IPS DF 4.7 (cell line): ENCODE measurements around the gene REC8.
A peak's percentile ranks its signal among the peaks of the same experiment; 100 is the strongest.

Experiments
- DNase-seq: peaks from one replicate; pipeline ENCODE4 v3.0.0-alpha.2; 2013; ENCODE audit warnings: low spot score; ENCODE audit errors: extremely low read depth

Gene REC8

DNA sequence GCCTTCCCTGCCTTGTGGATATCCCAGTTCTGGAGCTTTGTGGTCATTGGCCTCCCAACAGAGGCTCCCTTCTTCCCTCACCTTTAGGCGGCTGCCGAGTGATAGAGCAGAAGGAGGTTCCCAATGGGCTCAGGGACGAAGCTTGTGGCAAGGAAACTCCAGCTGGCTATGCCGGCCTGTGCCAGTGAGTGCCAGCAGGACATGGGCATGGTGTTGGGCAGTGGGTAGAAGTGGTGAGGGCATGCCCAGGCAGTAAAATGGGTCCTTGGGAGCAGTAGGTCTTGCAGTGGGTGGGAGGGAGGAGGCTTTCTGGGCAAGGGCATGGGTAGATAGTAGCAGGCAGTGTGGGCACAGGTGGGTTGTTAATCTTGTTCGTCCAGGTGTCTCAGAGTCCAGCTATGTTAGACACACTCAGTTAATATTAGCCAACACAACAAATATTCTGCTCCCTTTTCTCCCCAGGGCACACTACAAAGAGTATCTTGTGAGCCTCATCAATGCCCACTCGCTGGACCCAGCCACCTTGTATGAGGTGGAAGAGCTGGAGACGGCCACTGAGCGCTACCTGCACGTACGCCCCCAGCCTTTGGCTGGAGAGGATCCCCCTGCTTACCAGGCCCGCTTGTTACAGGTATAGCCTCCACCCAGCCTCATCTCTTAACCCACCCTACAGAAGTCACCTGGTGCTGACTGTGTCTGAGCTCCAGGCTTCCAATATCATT is 11.9 kb upstream of the REC8 start:
- no peak for DNase-seq

- DNase-seq: no peak
Measured at GRCh38 chr14:24160499-24160849, 11.4 kb upstream of the REC8 start.

GRCh38 chr14:24160850-24161804 is 10.8 kb upstream of the REC8 start, which contains the start of gene IRF9:
Gene IRF9 (plus strand): TSS chr14:24161265. CDS start chr14:24162145, 880 bp downstream.
- peak; percentile 92 for DNase-seq

- DNase-seq: no peak
Measured at GRCh38 chr14:24162093-24162492, 9.8 kb upstream of the REC8 start.

GRCh38 chr14:24164518-24164991 is 7.3 kb upstream of the REC8 start:
- DNase-seq: no peak

- DNase-seq: no peak
Measured at GRCh38 chr14:24165785-24166184, 6.1 kb upstream of the REC8 start.

GRCh38 chr14:24167469-24168114 is 4.3 kb upstream of the REC8 start:
- no peak for DNase-seq

DNA sequence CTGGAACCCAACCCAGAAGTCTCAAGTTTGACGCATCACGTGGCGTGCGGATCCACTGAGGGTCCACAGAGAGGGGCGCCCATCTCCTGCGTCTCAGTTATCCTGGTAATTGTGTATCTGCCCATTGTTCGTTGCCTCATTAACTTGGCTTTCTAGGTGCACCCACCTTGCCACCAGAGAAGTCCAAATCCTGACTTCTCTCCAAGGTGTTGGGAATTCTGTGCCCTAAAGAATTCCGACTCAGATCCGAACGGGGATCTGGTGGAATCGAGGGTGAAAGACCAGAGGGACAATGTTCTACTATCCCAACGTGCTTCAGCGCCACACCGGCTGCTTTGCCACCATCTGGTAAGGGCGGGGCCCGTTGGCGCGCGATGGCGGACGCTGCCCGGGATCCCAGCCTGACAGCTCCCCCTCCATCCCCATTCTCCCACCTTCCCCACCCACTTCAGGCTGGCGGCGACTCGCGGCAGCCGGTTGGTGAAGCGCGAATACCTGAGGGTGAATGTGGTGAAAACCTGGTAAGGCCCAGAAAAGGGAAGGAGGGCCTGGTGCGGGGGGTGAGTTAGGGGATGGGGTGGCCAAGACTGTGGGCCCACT is 481 bp downstream of the REC8 start:
- DNase-seq: no peak

GRCh38 chr14:24172871-24173281 is 996 bp downstream of the REC8 start:
- no peak for DNase-seq

- no peak for DNase-seq
Measured at GRCh38 chr14:24176599-24176998, 4.7 kb downstream of the REC8 start.

DNA sequence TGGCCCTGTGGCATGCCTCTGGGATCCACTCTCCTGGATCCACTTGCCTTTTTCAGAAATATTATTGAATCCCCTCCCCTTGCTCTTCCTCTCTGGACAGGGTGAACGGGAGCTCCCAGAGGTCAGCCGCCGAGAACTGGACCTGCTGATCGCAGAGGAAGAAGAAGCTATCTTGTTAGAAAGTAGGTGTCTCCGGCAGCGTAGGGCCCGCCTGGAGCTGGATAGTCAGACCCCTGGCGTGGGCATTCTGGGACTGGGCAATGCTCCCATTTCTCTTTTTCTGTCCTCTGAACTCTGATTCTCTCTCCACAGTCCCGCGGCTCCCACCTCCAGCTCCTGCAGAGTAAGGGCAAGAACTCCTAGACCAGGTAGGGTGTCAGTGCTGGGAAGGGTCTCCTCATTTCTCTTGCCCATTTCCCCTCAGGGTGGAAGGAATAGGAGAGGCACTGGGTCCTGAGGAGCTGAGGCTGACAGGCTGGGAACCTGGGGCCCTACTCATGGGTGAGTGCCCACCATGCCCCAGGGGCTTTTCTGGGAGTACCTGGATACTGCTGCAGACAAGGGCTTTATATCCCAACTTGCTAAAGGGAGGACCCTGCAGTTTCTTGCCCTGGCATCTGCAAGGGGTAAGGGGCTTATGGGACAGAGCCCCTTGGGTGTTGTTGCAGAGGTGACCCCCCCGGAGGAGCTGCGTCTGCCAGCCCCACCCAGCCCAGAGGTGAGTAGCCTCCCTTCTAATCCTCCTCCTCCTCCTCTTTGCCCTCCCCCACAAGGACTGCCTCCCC is 5.4 kb downstream of the REC8 start:
- no peak for DNase-seq

- no peak for DNase-seq
Measured at GRCh38 chr14:24177891-24178290, 6.0 kb downstream of the REC8 start.

DNA sequence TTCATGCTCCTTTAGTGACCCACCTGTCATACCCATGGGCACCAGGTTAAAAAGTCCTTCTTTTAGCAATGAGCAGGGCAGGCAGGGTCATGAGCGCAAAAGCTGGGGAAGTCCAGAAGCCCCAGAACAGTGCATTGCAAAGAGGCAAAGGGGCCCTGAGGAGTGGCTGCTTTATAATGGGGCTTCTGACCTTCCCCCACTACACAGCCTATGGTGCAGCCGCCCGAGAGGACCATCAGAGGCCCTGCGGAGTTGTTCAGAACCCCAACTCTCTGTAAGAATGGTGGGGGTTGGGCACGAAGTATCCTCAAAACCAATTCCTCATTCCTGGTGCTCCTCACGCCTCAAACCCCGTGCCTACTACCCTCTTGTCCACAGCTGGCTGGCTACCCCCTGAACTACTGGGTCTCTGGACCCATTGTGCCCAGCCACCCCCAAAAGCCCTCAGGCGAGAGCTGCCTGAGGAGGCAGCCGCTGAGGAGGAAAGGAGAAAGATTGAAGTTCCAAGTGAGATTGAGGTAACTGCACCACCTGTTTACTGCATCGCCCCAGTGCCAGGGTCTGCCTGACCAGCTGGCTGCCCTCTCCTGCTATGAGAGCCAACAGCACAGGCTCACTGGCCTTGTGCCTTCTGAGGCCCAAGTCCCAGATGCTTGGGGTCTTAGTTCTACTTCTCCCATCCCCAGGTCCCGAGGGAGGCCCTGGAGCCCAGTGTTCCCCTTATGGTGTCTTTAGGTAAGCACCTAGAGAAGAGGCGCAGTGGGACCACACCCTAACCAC is 6.7 kb downstream of the REC8 start:
- no peak for DNase-seq

DNA sequence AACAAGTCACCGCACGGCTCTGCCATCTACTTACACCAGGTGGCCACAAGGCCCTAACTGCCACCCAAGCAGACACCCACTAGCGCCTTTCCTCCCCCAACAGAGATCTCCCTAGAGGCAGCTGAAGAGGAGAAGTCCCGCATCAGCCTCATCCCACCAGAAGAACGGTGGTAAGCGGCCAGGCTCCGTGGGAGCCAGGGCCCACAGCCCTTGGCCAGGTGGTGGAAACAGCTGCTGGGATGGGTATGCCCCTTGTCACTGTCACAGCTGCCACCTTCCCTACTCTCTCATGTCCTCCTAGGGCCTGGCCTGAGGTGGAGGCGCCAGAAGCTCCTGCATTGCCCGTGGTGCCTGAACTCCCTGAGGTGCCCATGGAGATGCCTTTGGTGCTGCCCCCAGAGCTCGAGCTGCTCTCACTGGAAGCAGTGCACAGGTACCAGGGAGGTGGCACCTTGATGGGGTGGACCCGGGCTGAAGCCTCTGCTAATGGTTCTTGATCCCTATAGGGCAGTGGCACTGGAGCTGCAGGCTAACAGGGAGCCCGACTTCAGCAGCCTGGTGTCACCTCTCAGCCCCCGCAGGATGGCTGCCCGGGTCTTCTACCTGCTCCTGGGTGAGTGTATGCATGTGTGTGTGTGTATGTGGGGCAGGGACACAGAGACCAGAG is 7.5 kb downstream of the REC8 start:
- DNase-seq: no peak

DNA sequence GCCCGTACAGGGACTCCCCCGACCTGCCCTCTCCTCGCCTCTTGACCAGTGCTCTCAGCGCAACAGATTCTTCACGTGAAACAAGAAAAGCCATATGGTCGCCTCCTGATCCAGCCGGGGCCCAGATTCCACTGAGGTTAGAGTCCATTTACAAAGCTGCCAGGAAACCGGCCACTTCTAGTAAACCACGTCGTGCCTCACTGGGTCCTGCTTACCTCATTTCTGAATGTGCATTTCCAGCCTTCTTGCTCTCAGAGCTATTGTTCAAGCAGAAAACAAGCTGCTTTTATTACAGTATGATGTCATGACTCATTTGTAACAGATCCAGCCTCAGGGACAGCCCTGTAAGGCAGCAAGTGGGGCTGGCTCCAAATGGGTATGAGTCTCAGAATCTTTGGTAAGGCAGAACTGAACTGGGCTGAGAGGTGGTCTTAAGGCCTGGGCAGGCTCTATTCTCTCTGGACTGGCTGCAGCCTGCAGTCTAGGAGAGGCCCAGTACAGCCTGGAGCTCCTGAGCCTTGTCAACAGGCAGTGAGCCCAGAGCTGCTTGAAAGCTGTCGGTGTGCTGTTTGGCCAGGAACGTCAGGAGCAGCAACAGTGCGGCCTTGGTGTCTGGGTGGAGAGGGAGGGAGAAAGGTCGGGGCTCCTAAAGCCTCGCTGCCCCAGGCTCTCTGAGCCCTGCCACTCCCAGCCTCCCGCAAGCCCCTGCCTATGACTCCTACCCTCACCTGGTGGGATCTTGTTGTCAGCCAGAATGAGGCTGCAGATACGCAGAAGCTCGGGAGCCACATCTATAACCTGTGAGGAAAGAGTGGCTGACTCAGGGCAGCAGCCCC is 8.3 kb downstream of the REC8 start:
- no peak for DNase-seq

GRCh38 chr14:24181371-24182077 is 9.6 kb downstream of the REC8 start:
- no peak for DNase-seq

- DNase-seq: no peak
Measured at GRCh38 chr14:24182110-24182882, 10.4 kb downstream of the REC8 start.
